H1 (cell line): ENCODE data around the gene TMEM236. TPM values are rescaled to one million over a fixed set of nuclear protein-coding genes. Genes with fewer than 3 reads are reported as not detected.

Experiments
- CTCF ChIA-PET: fragments of 300-600 bp; sonication (Branson Sonifier 250); formaldehyde crosslinking; loops from one replicate; lab custom pipeline; 2021; ENCODE audit not compliant: partially characterized antibody; lab: Charles Lee
- POLR2A ChIA-PET: fragments of 300-600 bp; sonication (Branson Sonifier 250); formaldehyde crosslinking; loops from one replicate; lab custom pipeline; 2021; ENCODE audit warnings: inconsistent platforms; ENCODE audit not compliant: partially characterized antibody; lab: Charles Lee
- DNase-seq, 2 experiments: peaks; one replicate each; pipeline versions ENCODE4 v3.0.0 to v3.0.0-alpha.2; 2010 to 2022; ENCODE audit warnings: low spot score in 2 of 2, low read depth in 1 of 2, mixed read lengths in 1 of 2
- FAIRE-seq: peaks from 2 replicates; lab custom pipeline; 2011; peaks lifted over from hg19 to GRCh38; lab: Jason Lieb, UNC
- H2AFZ ChIP-seq: 2 replicates; pipeline ENCODE4 v1.8.1; 2012; ENCODE audit warnings: low read length, inconsistent platforms
- H2AK5ac ChIP-seq: 2 replicates; pipeline ENCODE4 v1.6.1; 2013; ENCODE audit warnings: low read depth, low read length
- H2BK120ac ChIP-seq: replicated peaks from 2 replicates; pipeline ENCODE3; 2013; ENCODE audit warnings: low read depth, low read length, inconsistent platforms
- H2BK12ac ChIP-seq: 2 replicates; pipeline ENCODE4 v1.6.1; 2013; ENCODE audit warnings: low read depth, low read length
- H2BK15ac ChIP-seq: 2 replicates; pipeline ENCODE4 v1.6.1; 2013; ENCODE audit warnings: low read length
- H2BK20ac ChIP-seq: 2 replicates; pipeline ENCODE4 v1.6.1; 2013; ENCODE audit warnings: low read length
- H2BK5ac ChIP-seq: 2 replicates; pipeline ENCODE4 v1.6.1; 2013; ENCODE audit warnings: low read depth, low read length
- H3K14ac ChIP-seq: 2 replicates; pipeline ENCODE4 v1.6.1; 2013; ENCODE audit warnings: inconsistent platforms; ENCODE audit not compliant: insufficient read length
- H3K18ac ChIP-seq: 2 replicates; pipeline ENCODE4 v1.6.1; 2013; ENCODE audit warnings: low read length; ENCODE audit errors: extremely low read depth
- H3K23ac ChIP-seq: 2 replicates; pipeline ENCODE4 v1.6.1; 2013; ENCODE audit warnings: inconsistent platforms; ENCODE audit not compliant: insufficient read length
- H3K23me2 ChIP-seq: 2 replicates; pipeline ENCODE4 v1.6.1; 2013; ENCODE audit warnings: low read depth, low read length
- H3K27ac ChIP-seq: 2 replicates; pipeline ENCODE4 v1.6.1; 2011; ENCODE audit warnings: low read depth, low read length, inconsistent platforms
- H3K27me3 ChIP-seq, 4 experiments: replicated peaks in 1 of 4; 1 replicate in 1 of 4; 2 replicates in 3 of 4; pipeline versions ENCODE4 v1.6.1 to v1.8.1; 2011 to 2013; ENCODE audit warnings: low read length in 3 of 4, mild to moderate bottlenecking in 3 of 4, inconsistent platforms in 2 of 4, mixed read lengths in 2 of 4, moderate library complexity in 1 of 4; ENCODE audit not compliant: control insufficient read depth in 3 of 4, insufficient read depth in 3 of 4; ENCODE audit errors: extremely low read depth in 1 of 4
- H3K36me3 ChIP-seq, 4 experiments: 2 replicates each; pipeline versions ENCODE4 v1.6.1 to v1.8.1; 2011 to 2013; ENCODE audit warnings: mild to moderate bottlenecking in 4 of 4, low read length in 3 of 4, moderate library complexity in 2 of 4, control low read depth in 1 of 4, inconsistent platforms in 1 of 4; ENCODE audit not compliant: insufficient read depth in 4 of 4, control insufficient read depth in 2 of 4
- H3K4ac ChIP-seq: replicated peaks from 2 replicates; pipeline ENCODE3; 2013; ENCODE audit warnings: low read length, low read depth, mixed read lengths, inconsistent platforms; ENCODE audit not compliant: insufficient read length
- H3K4me1 ChIP-seq, 4 experiments: replicated peaks in 1 of 4; 1 replicate in 1 of 4; 2 replicates in 3 of 4; pipeline versions ENCODE4 v1.6.1 to v1.8.1; 2011 to 2013; ENCODE audit warnings: low read length in 3 of 4, inconsistent platforms in 2 of 4, mixed read lengths in 1 of 4; ENCODE audit not compliant: insufficient read depth in 4 of 4, control insufficient read depth in 3 of 4
- H3K4me2 ChIP-seq, 2 experiments: 2 replicates each; pipeline versions ENCODE4 v1.6.1 to v1.8.1; 2011 to 2013; ENCODE audit warnings: low read depth in 2 of 2, low read length in 2 of 2, control low read depth in 1 of 2, inconsistent platforms in 1 of 2, mild to moderate bottlenecking in 1 of 2; ENCODE audit not compliant: insufficient read depth in 1 of 2
- H3K4me3 ChIP-seq, 4 experiments: fragments of 200-600, 300-600 bp in 1 of 4; sonication (generic), shearing (Covaris generic), sonication (Bioruptor Twin) in 1 of 4; 2 replicates each; pipeline versions ENCODE4 v1.5.1 to v1.8.1; 2011 to 2016; ENCODE audit warnings: low read length in 4 of 4, low read depth in 3 of 4, control low read depth in 2 of 4, inconsistent platforms in 2 of 4, mild to moderate bottlenecking in 2 of 4, mixed read lengths in 1 of 4, moderate library complexity in 1 of 4; ENCODE audit not compliant: insufficient read depth in 2 of 4; ENCODE audit errors: extremely low read depth in 1 of 4
- H3K56ac ChIP-seq: replicated peaks from 2 replicates; pipeline ENCODE3; 2013; ENCODE audit warnings: low read depth, mild to moderate bottlenecking, mixed read lengths, low read length, inconsistent platforms; ENCODE audit not compliant: insufficient read length
- H3K79me1 ChIP-seq: 2 replicates; pipeline ENCODE4 v1.6.1; 2013; ENCODE audit warnings: low read depth, low read length, control low read depth
- H3K79me2 ChIP-seq, 2 experiments: 2 replicates each; pipeline versions ENCODE4 v1.6.1 to v1.8.1; 2012 to 2013; ENCODE audit warnings: low read length in 2 of 2, mild to moderate bottlenecking in 2 of 2, inconsistent platforms in 1 of 2; ENCODE audit not compliant: insufficient read depth in 2 of 2, control insufficient read depth in 1 of 2
- H3K9ac ChIP-seq, 4 experiments: replicated peaks in 1 of 4; 1 replicate in 1 of 4; 2 replicates in 3 of 4; pipeline versions ENCODE4 v1.6.1 to v1.8.1; 2011 to 2013; ENCODE audit warnings: low read depth in 3 of 4, low read length in 3 of 4, control low read depth in 2 of 4, mild to moderate bottlenecking in 2 of 4, moderate library complexity in 2 of 4, inconsistent platforms in 1 of 4; ENCODE audit errors: extremely low read depth in 1 of 4
- H3K9me3 ChIP-seq, 2 experiments: 2 replicates each; pipeline versions ENCODE4 v1.6.1 to v1.8.1; 2012 to 2013; ENCODE audit warnings: mild to moderate bottlenecking in 2 of 2, moderate library complexity in 2 of 2, control low read depth in 1 of 2, inconsistent platforms in 1 of 2, low read depth in 1 of 2, low read length in 1 of 2, mixed read lengths in 1 of 2; ENCODE audit not compliant: insufficient read depth in 2 of 2
- H4K20me1 ChIP-seq, 2 experiments: replicated peaks in 1 of 2; 2 replicates each; pipeline versions ENCODE3 to v1.8.1; 2011 to 2013; ENCODE audit warnings: inconsistent platforms in 2 of 2, low read length in 2 of 2, mild to moderate bottlenecking in 1 of 2; ENCODE audit not compliant: insufficient read depth in 2 of 2, control insufficient read depth in 1 of 2
- H4K5ac ChIP-seq: 2 replicates; pipeline ENCODE4 v1.6.1; 2013; ENCODE audit warnings: low read length, low read depth, mixed read lengths, inconsistent platforms; ENCODE audit not compliant: insufficient read length
- H4K8ac ChIP-seq: 2 replicates; pipeline ENCODE4 v1.8.0; 2013; ENCODE audit warnings: mild to moderate bottlenecking, moderate library complexity, low read length, inconsistent platforms; ENCODE audit not compliant: insufficient read depth; ENCODE audit errors: extremely low read depth
- H4K91ac ChIP-seq: replicated peaks from 2 replicates; pipeline ENCODE3; 2013; ENCODE audit warnings: low read length, mixed read lengths, inconsistent platforms; ENCODE audit not compliant: insufficient read length
- WGBS, 2 experiments: shearing (Covaris generic) in 1 of 2; methylation state at CpG; one replicate each; pipeline versions ENCODE4 v1.1.6 to v1.1.7; 2013 to 2015; ENCODE audit warnings: low lambda C conversion rate in 2 of 2, mixed read lengths in 2 of 2, inconsistent platforms in 1 of 2, low coverage in 1 of 2, missing lambda C conversion rate in 1 of 2; ENCODE audit not compliant: insufficient replicate concordance in 2 of 2, insufficient coverage in 1 of 2, insufficient read length in 1 of 2; ENCODE audit errors: extremely low coverage in 1 of 2, missing lambda C conversion rate in 1 of 2; 5-methylcytosine and 5-hydroxymethylcytosine counted together
- polyA plus RNA-seq, 7 experiments: library from polyadenylated mRNA; depleted of rRNA in 3 of 7; stranded (reverse) in 5 of 7; unstranded in 2 of 7; fragments of >200 nt in 5 of 7; fragments of 200-250 nt in 2 of 7; gene quantifications; 1 replicate in 5 of 7; 2 replicates in 1 of 7; 4 replicates in 1 of 7; pipeline versions ENCODE4 v1.2.1 to v1.2.3, GENCODE V29; 2011 to 2013; ENCODE audit warnings: missing spikeins in 2 of 7, mixed read lengths in 2 of 7
- total RNA-seq: library from RNA; stranded (reverse); fragmentation: NEBNext Ultra II Directional; extraction: Animal tissue kit (Norgen Biotek cat#: 25700); gene quantifications from 2 replicates; pipeline ENCODE4 v1.2.1, GENCODE V29; 2021
- TF ChIP-seq, protein P1 (sequence below): IDR thresholded peaks from 2 replicates; pipeline ENCODE4 v1.6.1; 2011; ENCODE audit warnings: low read length, improper control_type of control experiment

Gene TMEM236
- total and polyA plus RNA-seq, 2 of the 8 experiments (the other 6 are each of a cell fraction or from before 2014, with no cell fraction given), result 0.02 to 0.07 TPM

DNA sequence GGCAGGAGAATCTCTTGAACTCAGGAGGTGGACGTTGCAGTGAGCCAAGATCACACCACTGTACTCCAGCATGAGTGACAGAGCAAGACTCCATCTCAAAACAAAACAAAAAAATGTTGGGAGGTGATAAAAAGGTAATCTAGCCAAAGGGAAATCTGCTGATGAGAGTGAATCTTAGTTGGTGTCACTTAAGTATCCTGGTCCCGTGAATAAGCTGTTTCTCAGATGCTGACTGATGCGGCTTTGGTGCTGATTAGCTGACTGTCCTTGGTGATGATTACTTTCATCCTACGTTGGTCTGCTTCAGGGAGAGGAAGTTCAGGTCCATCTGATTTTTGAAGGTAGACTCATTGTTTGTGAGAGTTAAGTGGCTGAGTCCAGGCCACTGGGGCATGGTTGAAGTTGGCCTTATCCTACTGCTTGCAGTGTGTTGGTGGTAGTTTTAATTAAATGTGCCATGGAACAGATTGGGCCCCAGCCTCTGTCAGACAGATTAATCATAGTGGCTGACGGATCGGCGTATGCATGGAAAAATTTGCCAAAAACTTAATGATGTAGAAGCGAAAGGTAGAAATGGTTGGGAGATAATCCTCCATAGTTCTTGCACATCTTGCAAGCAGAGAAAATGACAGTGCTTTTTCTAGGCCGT is 17.4 kb upstream of the TMEM236 start:
- CTCF ChIA-PET, result interaction anchor here (0.8 to 1.4 kb wide), 6 partner anchors 9 to 130 kb away, joined by 3 to 6 read pairs (median 4); no protein-coding TSS in a partner anchor
- Histone ChIP-seq H3K23ac (no peak overlapping the region), H3K23me2 (no peaks in the 10 kb centered on the region), H2AFZ (no peak overlapping the region), H3K27ac (no peak overlapping the region)
- TF ChIP-seq, protein P1, sequence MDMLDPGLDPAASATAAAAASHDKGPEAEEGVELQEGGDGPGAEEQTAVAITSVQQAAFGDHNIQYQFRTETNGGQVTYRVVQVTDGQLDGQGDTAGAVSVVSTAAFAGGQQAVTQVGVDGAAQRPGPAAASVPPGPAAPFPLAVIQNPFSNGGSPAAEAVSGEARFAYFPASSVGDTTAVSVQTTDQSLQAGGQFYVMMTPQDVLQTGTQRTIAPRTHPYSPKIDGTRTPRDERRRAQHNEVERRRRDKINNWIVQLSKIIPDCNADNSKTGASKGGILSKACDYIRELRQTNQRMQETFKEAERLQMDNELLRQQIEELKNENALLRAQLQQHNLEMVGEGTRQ, result no peak
- TF ChIP-seq, all 59 proteins: peak for 0
- Histone ChIP-seq H3K4me2 (no peak overlapping the region), H2BK15ac (no peak overlapping the region), H3K4me1 (no peaks in the 10 kb centered on the region), H3K56ac (no peak overlapping the region), H3K9ac (no peak overlapping the region), H3K79me1 (no peaks in the 10 kb centered on the region), H4K20me1 (no peaks in the 10 kb centered on the region), H3K27me3 (no peaks in the 10 kb centered on the region), H2BK20ac (no peak overlapping the region), H2AK5ac (no peak overlapping the region), H3K4ac (no peak overlapping the region), H4K5ac (no peak overlapping the region), H3K4me3 (no peak overlapping the region), H2BK120ac (no peak overlapping the region), H3K18ac (no peak overlapping the region), H3K14ac (no peak overlapping the region), H2BK5ac (no peak overlapping the region), H2BK12ac (no peak overlapping the region), H3K9me3 (no peaks in the 10 kb centered on the region), H4K8ac (no peak overlapping the region), H3K79me2 (no peaks in the 10 kb centered on the region), H3K36me3 (no peaks in the 10 kb centered on the region), H4K91ac (no peak overlapping the region)
- WGBS, 2 experiments, result 83% methylated on average over 9 of the region's 9 CpGs; no CpG with 5 or more reads in 1 of the 2 experiments
- FAIRE-seq (no peak), DNase-seq (peak in 1 of 2 experiments; percentile 27)
- POLR2A ChIA-PET, result interaction anchor here (0.9 kb wide), 1 partner anchor 118 kb away, joined by 3 read pairs; no protein-coding TSS in a partner anchor
